WTC11 (cell line): ENCODE measurements around the gene NTN5. TPM values are rescaled to one million over a fixed set of nuclear protein-coding genes. Genes with fewer than 3 reads are reported as not detected.

Experiments used
- ATF1 ChIP-seq: sonication (generic); formaldehyde crosslinking; IDR thresholded peaks from 2 replicates; pipeline ENCODE4 v1.8.1; 2023; ENCODE audit warnings: mild to moderate bottlenecking, moderate library complexity, missing genetic modification reagents
- ATF6 ChIP-seq: sonication (generic); formaldehyde crosslinking; IDR thresholded peaks from 2 replicates; pipeline ENCODE4 v1.8.1; 2023; ENCODE audit warnings: mild to moderate bottlenecking, missing genetic modification reagents
- CDX4 ChIP-seq: fragments of 250-450 bp; sonication (Bioruptor Pico); IDR thresholded peaks from 2 replicates; pipeline ENCODE4 v1.9.0; 2021; ENCODE audit warnings: moderate library complexity, mild to moderate bottlenecking, inconsistent platforms, borderline replicate concordance
- EMX1 ChIP-seq: fragments of 250-450 bp; sonication (Bioruptor Pico); IDR thresholded peaks from 2 replicates; pipeline ENCODE4 v1.8.0; 2021; ENCODE audit warnings: mild to moderate bottlenecking
- ETV6 ChIP-seq: sonication (generic); formaldehyde crosslinking; IDR thresholded peaks from 2 replicates; pipeline ENCODE4 v1.8.1; 2022; ENCODE audit warnings: mild to moderate bottlenecking, missing genetic modification reagents
- FOXJ3 ChIP-seq: sonication (generic); formaldehyde crosslinking; IDR thresholded peaks from 2 replicates; pipeline ENCODE4 v1.9.0; 2021; ENCODE audit warnings: missing genetic modification reagents, mild to moderate bottlenecking, borderline replicate concordance
- FOXK1 ChIP-seq: sonication (generic); formaldehyde crosslinking; IDR thresholded peaks from 2 replicates; pipeline ENCODE4 v1.8.0; 2022; ENCODE audit warnings: mild to moderate bottlenecking, moderate library complexity, missing genetic modification reagents
- FOXP1 ChIP-seq: sonication (generic); formaldehyde crosslinking; IDR thresholded peaks from 2 replicates; pipeline ENCODE4 v1.8.0; 2022; ENCODE audit warnings: missing genetic modification reagents, mild to moderate bottlenecking, moderate library complexity, borderline replicate concordance
- GABPB1 ChIP-seq: sonication (generic); formaldehyde crosslinking; IDR thresholded peaks from 2 replicates; pipeline ENCODE4 v1.8.1; 2023; ENCODE audit warnings: mild to moderate bottlenecking, missing genetic modification reagents
- GRHL2 ChIP-seq: fragments of 250-450 bp; sonication (Bioruptor Pico); IDR thresholded peaks from 2 replicates; pipeline ENCODE4 v1.8.0; 2022; ENCODE audit warnings: mild to moderate bottlenecking, moderate library complexity; ENCODE audit not compliant: insufficient replicate concordance, severe bottlenecking
- IRF1 ChIP-seq: sonication (generic); formaldehyde crosslinking; IDR thresholded peaks from 2 replicates; pipeline ENCODE4 v1.8.0; 2023; ENCODE audit warnings: missing genetic modification reagents
- IRF2 ChIP-seq: sonication (generic); formaldehyde crosslinking; IDR thresholded peaks from 2 replicates; pipeline ENCODE4 v1.8.0; 2022; ENCODE audit warnings: low read depth, missing genetic modification reagents, borderline replicate concordance
- KAT7 ChIP-seq: sonication (generic); formaldehyde crosslinking; IDR thresholded peaks from 2 replicates; pipeline ENCODE4 v1.8.1; 2023; ENCODE audit warnings: missing genetic modification reagents, mild to moderate bottlenecking, borderline replicate concordance
- MYBL2 ChIP-seq: sonication (generic); formaldehyde crosslinking; IDR thresholded peaks from 2 replicates; pipeline ENCODE4 v1.8.1; 2023; ENCODE audit warnings: mild to moderate bottlenecking, moderate library complexity, missing genetic modification reagents
- NFYB ChIP-seq: sonication (generic); formaldehyde crosslinking; conservative IDR thresholded peaks from 2 replicates; pipeline ENCODE4 v1.8.0; 2022; ENCODE audit warnings: low read depth, missing genetic modification reagents
- NR2C2 ChIP-seq: sonication (generic); formaldehyde crosslinking; IDR thresholded peaks from 2 replicates; pipeline ENCODE4 v1.8.0; 2022; ENCODE audit warnings: mild to moderate bottlenecking, missing genetic modification reagents
- SMAD4 ChIP-seq: sonication (generic); formaldehyde crosslinking; IDR thresholded peaks from 2 replicates; pipeline ENCODE4 v1.8.0; 2022; ENCODE audit warnings: mild to moderate bottlenecking, missing genetic modification reagents
- ZNF263 ChIP-seq: sonication (generic); formaldehyde crosslinking; IDR thresholded peaks from 2 replicates; pipeline ENCODE4 v1.8.1; 2022; ENCODE audit warnings: low read depth, mild to moderate bottlenecking, moderate library complexity, missing genetic modification reagents
- ZNF396 ChIP-seq: fragments of 250-450 bp; sonication (Bioruptor Pico); IDR thresholded peaks from 2 replicates; pipeline ENCODE4 v1.8.0; 2021; ENCODE audit warnings: mild to moderate bottlenecking, moderate library complexity, borderline replicate concordance
- ZNF423 ChIP-seq: fragments of 250-450 bp; sonication (Bioruptor Pico); IDR thresholded peaks from 2 replicates; pipeline ENCODE4 v2.1.2; 2022; ENCODE audit warnings: mild to moderate bottlenecking, moderate library complexity
- ZNF671 ChIP-seq: fragments of 250-450 bp; sonication (Bioruptor Pico); IDR thresholded peaks from 2 replicates; pipeline ENCODE4 v1.8.0; 2021; ENCODE audit warnings: mild to moderate bottlenecking
- total RNA-seq: library from RNA; stranded (reverse); gene quantifications from 3 replicates; pipeline ENCODE4 v1.2.3, GENCODE V29; 2021
- TF ChIP-seq, protein P1 (sequence below): fragments of 250-450 bp; sonication (Bioruptor Pico); IDR thresholded peaks from 2 replicates; pipeline ENCODE4 v1.9.0; 2021; ENCODE audit warnings: mild to moderate bottlenecking
- TF ChIP-seq, protein P2 (sequence below): sonication (generic); formaldehyde crosslinking; IDR thresholded peaks from 2 replicates; pipeline ENCODE4 v1.8.1; 2023; ENCODE audit warnings: mild to moderate bottlenecking, missing genetic modification reagents
- TF ChIP-seq, protein P3 (sequence below): sonication (generic); formaldehyde crosslinking; IDR thresholded peaks from 2 replicates; pipeline ENCODE4 v1.8.0; 2022; ENCODE audit warnings: mild to moderate bottlenecking, missing genetic modification reagents
- TF ChIP-seq, protein P4 (sequence below): fragments of 250-450 bp; sonication (Bioruptor Pico); IDR thresholded peaks from 2 replicates; pipeline ENCODE4 v2.1.2; 2022; ENCODE audit warnings: mild to moderate bottlenecking, moderate library complexity
- TF ChIP-seq, protein P5 (sequence below): sonication (generic); formaldehyde crosslinking; IDR thresholded peaks from 2 replicates; pipeline ENCODE4 v1.8.0; 2022; ENCODE audit warnings: mild to moderate bottlenecking, missing genetic modification reagents

Gene NTN5
- total RNA-seq, 1 experiment from 2014 or later, result 0.28 TPM

DNA sequence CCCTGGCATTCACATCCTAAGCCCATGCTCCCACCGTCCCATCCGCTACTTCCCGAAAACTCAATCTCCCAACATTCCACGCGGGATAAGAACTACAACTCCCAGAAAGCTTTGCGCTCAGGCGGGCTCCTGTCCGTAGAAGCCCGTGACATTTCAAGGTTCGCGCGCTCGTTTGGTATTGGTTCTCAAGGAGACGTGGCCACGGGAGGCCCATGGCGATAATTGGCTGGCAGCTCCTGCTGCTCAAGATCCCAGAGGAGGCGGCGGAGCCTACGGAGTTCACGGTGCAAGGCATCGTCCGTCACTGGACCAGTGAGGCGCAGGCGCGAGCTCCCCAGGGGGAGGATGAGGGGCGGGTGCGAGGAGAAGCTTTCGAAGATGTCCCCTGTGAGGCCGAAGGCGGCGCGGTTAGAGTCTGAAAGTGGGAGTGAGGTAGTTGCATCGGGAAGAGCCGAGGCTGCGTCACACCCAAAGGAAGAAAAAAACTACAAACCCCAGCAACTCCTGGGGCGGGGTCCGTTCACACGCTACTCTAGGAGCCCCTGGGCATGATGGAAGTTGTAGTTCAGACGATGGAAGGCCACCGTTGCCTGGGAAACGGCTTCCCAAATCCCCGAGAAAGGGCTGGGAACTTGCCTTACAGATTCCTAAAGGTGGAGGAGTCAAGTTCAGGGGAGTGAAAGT is 47.9 kb upstream of the NTN5 start (continued):
- TF ChIP-seq, protein P1, sequence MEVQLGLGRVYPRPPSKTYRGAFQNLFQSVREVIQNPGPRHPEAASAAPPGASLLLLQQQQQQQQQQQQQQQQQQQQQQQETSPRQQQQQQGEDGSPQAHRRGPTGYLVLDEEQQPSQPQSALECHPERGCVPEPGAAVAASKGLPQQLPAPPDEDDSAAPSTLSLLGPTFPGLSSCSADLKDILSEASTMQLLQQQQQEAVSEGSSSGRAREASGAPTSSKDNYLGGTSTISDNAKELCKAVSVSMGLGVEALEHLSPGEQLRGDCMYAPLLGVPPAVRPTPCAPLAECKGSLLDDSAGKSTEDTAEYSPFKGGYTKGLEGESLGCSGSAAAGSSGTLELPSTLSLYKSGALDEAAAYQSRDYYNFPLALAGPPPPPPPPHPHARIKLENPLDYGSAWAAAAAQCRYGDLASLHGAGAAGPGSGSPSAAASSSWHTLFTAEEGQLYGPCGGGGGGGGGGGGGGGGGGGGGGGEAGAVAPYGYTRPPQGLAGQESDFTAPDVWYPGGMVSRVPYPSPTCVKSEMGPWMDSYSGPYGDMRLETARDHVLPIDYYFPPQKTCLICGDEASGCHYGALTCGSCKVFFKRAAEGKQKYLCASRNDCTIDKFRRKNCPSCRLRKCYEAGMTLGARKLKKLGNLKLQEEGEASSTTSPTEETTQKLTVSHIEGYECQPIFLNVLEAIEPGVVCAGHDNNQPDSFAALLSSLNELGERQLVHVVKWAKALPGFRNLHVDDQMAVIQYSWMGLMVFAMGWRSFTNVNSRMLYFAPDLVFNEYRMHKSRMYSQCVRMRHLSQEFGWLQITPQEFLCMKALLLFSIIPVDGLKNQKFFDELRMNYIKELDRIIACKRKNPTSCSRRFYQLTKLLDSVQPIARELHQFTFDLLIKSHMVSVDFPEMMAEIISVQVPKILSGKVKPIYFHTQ (CRISPR knock-in tag), result no peak
- no peak for TF ChIP-seq ZNF263 (CRISPR knock-in tag)
- peak; percentile 26; the same call in 1 of the 2 replicates for TF ChIP-seq ETV6 (CRISPR knock-in tag)
- TF ChIP-seq NFYB, result peak; percentile 96
- no peak for TF ChIP-seq ZNF396 (CRISPR knock-in tag)
- no peak for TF ChIP-seq EMX1 (CRISPR knock-in tag)
- TF ChIP-seq, protein P2, sequence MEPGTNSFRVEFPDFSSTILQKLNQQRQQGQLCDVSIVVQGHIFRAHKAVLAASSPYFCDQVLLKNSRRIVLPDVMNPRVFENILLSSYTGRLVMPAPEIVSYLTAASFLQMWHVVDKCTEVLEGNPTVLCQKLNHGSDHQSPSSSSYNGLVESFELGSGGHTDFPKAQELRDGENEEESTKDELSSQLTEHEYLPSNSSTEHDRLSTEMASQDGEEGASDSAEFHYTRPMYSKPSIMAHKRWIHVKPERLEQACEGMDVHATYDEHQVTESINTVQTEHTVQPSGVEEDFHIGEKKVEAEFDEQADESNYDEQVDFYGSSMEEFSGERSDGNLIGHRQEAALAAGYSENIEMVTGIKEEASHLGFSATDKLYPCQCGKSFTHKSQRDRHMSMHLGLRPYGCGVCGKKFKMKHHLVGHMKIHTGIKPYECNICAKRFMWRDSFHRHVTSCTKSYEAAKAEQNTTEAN (CRISPR knock-in tag), result no peak
- TF ChIP-seq MYBL2 (CRISPR knock-in tag), result no peak
- TF ChIP-seq IRF1 (CRISPR knock-in tag), result no peak
- no peak for TF ChIP-seq GRHL2 (CRISPR knock-in tag)
- no peak for TF ChIP-seq ATF6 (CRISPR knock-in tag)
- TF ChIP-seq NR2C2 (CRISPR knock-in tag), result no peak
- TF ChIP-seq, protein P3, sequence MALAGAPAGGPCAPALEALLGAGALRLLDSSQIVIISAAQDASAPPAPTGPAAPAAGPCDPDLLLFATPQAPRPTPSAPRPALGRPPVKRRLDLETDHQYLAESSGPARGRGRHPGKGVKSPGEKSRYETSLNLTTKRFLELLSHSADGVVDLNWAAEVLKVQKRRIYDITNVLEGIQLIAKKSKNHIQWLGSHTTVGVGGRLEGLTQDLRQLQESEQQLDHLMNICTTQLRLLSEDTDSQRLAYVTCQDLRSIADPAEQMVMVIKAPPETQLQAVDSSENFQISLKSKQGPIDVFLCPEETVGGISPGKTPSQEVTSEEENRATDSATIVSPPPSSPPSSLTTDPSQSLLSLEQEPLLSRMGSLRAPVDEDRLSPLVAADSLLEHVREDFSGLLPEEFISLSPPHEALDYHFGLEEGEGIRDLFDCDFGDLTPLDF (CRISPR knock-in tag), result no peak
- TF ChIP-seq FOXP1 (CRISPR knock-in tag), result no peak
- no peak for TF ChIP-seq ZNF423 (CRISPR knock-in tag)
- no peak for TF ChIP-seq CDX4 (CRISPR knock-in tag)
- 0 out of 2 replicates have a peak, but pooled peaks have one; percentile 23 for TF ChIP-seq FOXK1 (CRISPR knock-in tag)
- peak; percentile 12; the same call in 1 of the 2 replicates for TF ChIP-seq GABPB1 (CRISPR knock-in tag)
- TF ChIP-seq ATF1 (CRISPR knock-in tag), result no peak
- TF ChIP-seq IRF2 (CRISPR knock-in tag), result no peak
- TF ChIP-seq, protein P4, sequence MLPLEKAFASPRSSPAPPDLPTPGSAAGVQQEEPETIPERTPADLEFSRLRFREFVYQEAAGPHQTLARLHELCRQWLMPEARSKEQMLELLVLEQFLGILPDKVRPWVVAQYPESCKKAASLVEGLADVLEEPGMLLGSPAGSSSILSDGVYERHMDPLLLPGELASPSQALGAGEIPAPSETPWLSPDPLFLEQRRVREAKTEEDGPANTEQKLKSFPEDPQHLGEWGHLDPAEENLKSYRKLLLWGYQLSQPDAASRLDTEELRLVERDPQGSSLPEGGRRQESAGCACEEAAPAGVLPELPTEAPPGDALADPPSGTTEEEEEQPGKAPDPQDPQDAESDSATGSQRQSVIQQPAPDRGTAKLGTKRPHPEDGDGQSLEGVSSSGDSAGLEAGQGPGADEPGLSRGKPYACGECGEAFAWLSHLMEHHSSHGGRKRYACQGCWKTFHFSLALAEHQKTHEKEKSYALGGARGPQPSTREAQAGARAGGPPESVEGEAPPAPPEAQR, result no peak
- TF ChIP-seq KAT7 (CRISPR knock-in tag), result no peak
- TF ChIP-seq FOXJ3 (CRISPR knock-in tag), result no peak
- TF ChIP-seq SMAD4 (CRISPR knock-in tag), result no peak
- TF ChIP-seq, protein P5, sequence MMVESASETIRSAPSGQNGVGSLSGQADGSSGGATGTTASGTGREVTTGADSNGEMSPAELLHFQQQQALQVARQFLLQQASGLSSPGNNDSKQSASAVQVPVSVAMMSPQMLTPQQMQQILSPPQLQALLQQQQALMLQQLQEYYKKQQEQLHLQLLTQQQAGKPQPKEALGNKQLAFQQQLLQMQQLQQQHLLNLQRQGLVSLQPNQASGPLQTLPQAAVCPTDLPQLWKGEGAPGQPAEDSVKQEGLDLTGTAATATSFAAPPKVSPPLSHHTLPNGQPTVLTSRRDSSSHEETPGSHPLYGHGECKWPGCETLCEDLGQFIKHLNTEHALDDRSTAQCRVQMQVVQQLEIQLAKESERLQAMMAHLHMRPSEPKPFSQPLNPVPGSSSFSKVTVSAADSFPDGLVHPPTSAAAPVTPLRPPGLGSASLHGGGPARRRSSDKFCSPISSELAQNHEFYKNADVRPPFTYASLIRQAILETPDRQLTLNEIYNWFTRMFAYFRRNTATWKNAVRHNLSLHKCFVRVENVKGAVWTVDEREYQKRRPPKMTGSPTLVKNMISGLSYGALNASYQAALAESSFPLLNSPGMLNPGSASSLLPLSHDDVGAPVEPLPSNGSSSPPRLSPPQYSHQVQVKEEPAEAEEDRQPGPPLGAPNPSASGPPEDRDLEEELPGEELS (CRISPR knock-in tag), result no peak; the same call in 1 of the 2 replicates
- TF ChIP-seq ZNF671 (CRISPR knock-in tag), result no peak
